Ecto neural progenitor cell (in vitro differentiated cells): ENCODE data around the gene SLC10A6.
"Not testable (repeated sequence)": the region's sequence is repeated elsewhere in the genome, so short reads cannot be mapped to it uniquely, and the experiment has no call there.

Experiments
- DNase-seq: peaks from one replicate; pipeline ENCODE4 v3.0.0-alpha.2; 2018; ENCODE audit warnings: low spot score

Gene SLC10A6

GRCh38 chr4:86848732-86849619 lies at the start of gene SLC10A6:
Gene SLC10A6, minus strand, starts transcription at chr4:86849384. Its CDS starts 269 bp downstream, at chr4:86849115.
- no peak for DNase-seq

- DNase-seq, result no peak
Observed at GRCh38 chr4:86898562-86898961, 49.4 kb upstream of the SLC10A6 start.

- DNase-seq, result no peak
Observed at GRCh38 chr4:86896596-86896995, 47.4 kb upstream of the SLC10A6 start.

- no peak for DNase-seq
Observed at GRCh38 chr4:86895692-86896488, 46.7 kb upstream of the SLC10A6 start.

- DNase-seq, result no peak
Observed at GRCh38 chr4:86894455-86894854, 45.3 kb upstream of the SLC10A6 start.

GRCh38 chr4:86893136-86893535 lies 44.0 kb upstream of the SLC10A6 start:
- no peak for DNase-seq

GRCh38 chr4:86892636-86892960 lies 43.4 kb upstream of the SLC10A6 start:
- no peak for DNase-seq

- DNase-seq, result peak; percentile 85
Observed at GRCh38 chr4:86891762-86892635, 42.8 kb upstream of the SLC10A6 start, which contains the start of gene C4orf36. Gene C4orf36, minus strand, starts transcription at chr4:86892422. Its CDS starts 902 bp downstream, at chr4:86891520.

- DNase-seq, result no peak
Observed at GRCh38 chr4:86890790-86891189, 41.6 kb upstream of the SLC10A6 start.

- DNase-seq, result no peak
Observed at GRCh38 chr4:86879641-86880040, 30.5 kb upstream of the SLC10A6 start.

GRCh38 chr4:86878640-86879039 lies 29.5 kb upstream of the SLC10A6 start:
- DNase-seq, result no peak

- no peak for DNase-seq
Observed at GRCh38 chr4:86876894-86877685, 27.9 kb upstream of the SLC10A6 start.

- DNase-seq, result not testable (repeated sequence)
Observed at GRCh38 chr4:86875436-86875835, 26.3 kb upstream of the SLC10A6 start.

- no peak for DNase-seq
Observed at GRCh38 chr4:86872135-86872534, 23.0 kb upstream of the SLC10A6 start.

GRCh38 chr4:86870442-86871069 lies 21.4 kb upstream of the SLC10A6 start:
- DNase-seq, result no peak

- DNase-seq, result no peak
Observed at GRCh38 chr4:86857341-86858052, 8.3 kb upstream of the SLC10A6 start.

GRCh38 chr4:86856896-86857295 lies 7.7 kb upstream of the SLC10A6 start:
- DNase-seq, result no peak

- no peak for DNase-seq
Observed at GRCh38 chr4:86855572-86855971, 6.4 kb upstream of the SLC10A6 start.

- DNase-seq, result no peak
Observed at GRCh38 chr4:86853209-86853608, 4.0 kb upstream of the SLC10A6 start.

- no peak for DNase-seq
Observed at GRCh38 chr4:86848136-86848535, 1.0 kb downstream of the SLC10A6 start.
